Measurements from ENCODE around the gene RBM25. TPM values are rescaled to one million over a fixed set of nuclear protein-coding genes. Genes with fewer than 3 reads are reported as not detected.
"Not testable (repeated sequence)": the region's sequence is repeated elsewhere in the genome, so short reads cannot be mapped to it uniquely, and the experiment has no call there.

RBM25 gene
- 71.1 TPM for polyA plus RNA-seq (2012; ENCODE audit: missing spikeins)

DNA sequence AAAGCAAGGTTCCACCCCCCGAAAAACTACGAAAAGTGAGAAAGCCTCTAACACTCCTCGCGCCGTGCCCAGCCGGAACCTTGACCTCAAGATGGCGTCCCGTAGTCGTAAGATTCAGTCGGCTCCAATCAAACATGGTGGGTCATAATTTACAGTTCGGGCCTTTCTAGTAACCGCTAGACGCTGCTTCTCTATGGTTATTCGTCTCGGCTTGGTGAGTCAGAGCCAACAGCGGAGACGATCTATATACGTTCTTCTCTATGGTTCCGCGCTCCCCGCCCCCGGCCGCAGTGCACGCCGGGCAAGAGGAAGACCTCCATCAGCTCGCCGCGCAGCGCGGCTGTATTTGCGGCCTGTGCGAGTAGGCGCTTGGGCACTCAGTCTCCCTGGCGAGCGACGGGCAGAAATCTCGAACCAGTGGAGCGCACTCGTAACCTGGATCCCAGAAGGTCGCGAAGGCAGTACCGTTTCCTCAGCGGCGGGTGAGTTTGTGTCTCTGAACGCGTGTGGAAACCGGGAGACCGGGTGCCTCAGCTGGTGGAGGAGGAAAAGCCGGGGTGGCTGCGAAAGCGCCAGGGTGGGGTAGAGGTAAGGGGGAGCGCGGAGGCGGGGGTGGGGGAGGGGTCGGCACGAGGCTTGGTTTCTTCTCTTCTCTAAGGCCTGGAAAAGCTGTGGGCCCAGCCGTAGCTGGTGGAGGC lies at the start of gene RBM25:
TSS of gene RBM25 (plus strand) at position 311 of the 698 bp plus-strand sequence. CDS start 13,108 bp downstream, outside the sequence.
- FAIRE-seq: peak; percentile 97
- peak; percentile 84 for DNase-seq (ENCODE audit: insufficient read length)
- peak; percentile 92 for TF ChIP-seq TAF1 (IDR thresholded peaks at IDR 0.05; ENCODE audit: borderline replicate concordance, low read depth, low read length)
- peak; percentile 99 for TF ChIP-seq POLR2A (IDR thresholded peaks at IDR 0.05; ENCODE audit: low read depth, low read length)
- TF ChIP-seq POLR2AphosphoS5 (IDR thresholded peaks at IDR 0.05; ENCODE audit: low read depth, low read length): peak; percentile 98

DNA sequence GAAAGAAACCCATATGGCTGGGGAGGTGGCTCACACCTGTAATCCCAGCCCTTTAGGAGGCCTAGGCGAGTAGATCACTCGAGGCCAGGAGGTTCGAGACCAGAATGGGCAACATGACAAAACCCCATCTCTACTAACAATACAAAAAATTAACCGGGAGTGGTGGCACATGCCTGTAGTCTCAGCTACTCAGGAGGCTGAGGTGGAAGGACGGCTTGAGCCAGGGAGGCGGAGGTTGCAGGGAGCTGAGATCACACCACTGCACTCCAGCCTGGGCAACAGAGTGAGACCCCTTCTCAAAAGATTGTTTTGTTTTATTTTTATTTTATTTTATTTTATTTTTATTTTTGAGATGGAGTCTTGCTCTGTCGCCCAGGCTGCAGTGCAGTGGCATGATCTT lies 47.1 kb upstream of the RBM25 start:
- DNase-seq (ENCODE audit: insufficient read length); FAIRE-seq: not testable (repeated sequence)

DNA sequence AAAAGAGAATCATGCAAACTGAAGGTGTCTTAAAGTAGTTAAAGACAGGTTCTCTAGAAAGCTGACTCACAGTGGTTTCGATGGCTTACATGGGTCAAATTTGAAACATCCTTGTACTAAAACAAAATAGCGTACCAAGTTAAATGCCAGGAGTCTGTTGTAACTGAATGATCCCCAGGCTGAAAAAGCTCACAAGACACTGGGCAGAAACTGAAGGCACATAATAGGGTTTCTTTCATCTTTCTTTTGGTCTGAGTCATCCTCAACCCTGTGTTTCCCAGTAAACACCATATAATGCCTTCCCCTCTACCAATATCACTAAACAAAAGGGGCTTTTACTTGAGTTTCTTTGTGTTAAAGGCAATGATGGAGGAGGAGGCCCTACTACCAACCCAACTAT lies 44.2 kb upstream of the RBM25 start:
- peak; percentile 24 for DNase-seq (ENCODE audit: insufficient read length)
- peak; percentile 86 for FAIRE-seq
- TF ChIP-seq POLR2AphosphoS5 (IDR thresholded peaks at IDR 0.05; ENCODE audit: low read depth, low read length): no peak
- TF ChIP-seq POLR2A (IDR thresholded peaks at IDR 0.05; ENCODE audit: low read depth, low read length): no peak
- no peak for TF ChIP-seq TAF1 (IDR thresholded peaks at IDR 0.05; ENCODE audit: borderline replicate concordance, low read depth, low read length)

DNA sequence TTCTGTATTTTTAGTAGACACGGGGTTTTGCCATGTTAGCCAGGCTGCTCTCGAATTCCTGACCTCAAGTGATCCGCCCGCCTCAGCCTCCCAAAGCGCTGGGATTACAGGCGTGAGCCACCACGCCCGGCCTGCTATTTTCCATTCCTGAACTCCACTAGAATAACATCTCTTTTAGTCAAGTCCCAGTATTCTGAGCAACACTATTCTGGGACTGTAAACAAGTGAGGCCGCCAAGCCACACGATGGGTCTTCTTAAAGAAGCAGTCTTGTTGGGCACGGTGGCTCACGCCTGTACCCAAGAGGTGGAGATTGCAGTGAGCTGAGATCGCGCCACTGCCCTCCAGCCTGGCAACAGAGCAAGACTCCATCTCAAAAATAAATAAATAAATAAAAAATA lies 42.8 kb upstream of the RBM25 start:
- not testable (repeated sequence) for DNase-seq (ENCODE audit: insufficient read length); FAIRE-seq

DNA sequence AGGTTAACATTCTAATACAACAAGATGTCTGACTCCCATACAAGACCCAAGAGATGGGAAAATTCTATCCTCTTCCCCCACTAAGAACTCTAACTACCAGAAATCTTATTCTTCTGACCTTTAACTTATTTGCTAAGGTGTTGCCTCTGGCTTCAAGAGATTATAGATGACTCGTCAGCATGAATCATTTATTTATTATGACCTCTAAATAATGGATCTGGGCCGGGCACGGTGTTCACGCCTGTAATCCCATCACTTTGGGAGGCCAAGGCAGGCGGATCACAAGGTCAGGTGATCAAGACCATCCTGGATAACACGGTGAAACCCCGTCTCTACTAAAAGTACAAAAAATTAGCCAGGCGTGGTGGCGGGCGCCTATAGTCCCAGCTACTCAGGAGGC lies 42.3 kb upstream of the RBM25 start:
- not testable (repeated sequence) for DNase-seq (ENCODE audit: insufficient read length); FAIRE-seq

DNA sequence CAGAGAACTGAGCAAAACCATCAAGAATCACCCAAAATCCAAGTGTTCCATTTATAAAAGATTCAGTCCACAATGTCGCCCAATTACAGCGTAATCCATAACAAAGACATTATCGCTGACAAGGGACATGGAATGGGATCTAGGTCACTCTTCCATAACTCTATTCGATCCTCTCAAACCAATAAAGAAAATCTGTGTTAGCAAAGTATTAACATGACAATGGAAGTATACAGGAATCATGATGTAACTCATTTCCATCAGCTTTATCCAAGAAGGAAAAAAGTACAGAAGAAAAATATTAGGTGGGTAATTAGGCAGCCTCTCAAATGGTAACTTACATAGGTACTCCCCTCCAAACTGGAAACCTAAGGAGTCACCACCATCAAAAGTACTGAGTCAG lies 36.3 kb upstream of the RBM25 start:
- no peak for DNase-seq (ENCODE audit: insufficient read length)
- FAIRE-seq: no peak
- no peak for TF ChIP-seq TAF1 (IDR thresholded peaks at IDR 0.05; ENCODE audit: borderline replicate concordance, low read depth, low read length)
- no peak for TF ChIP-seq POLR2A (IDR thresholded peaks at IDR 0.05; ENCODE audit: low read depth, low read length)
- no peak for TF ChIP-seq POLR2AphosphoS5 (IDR thresholded peaks at IDR 0.05; ENCODE audit: low read depth, low read length)

DNA sequence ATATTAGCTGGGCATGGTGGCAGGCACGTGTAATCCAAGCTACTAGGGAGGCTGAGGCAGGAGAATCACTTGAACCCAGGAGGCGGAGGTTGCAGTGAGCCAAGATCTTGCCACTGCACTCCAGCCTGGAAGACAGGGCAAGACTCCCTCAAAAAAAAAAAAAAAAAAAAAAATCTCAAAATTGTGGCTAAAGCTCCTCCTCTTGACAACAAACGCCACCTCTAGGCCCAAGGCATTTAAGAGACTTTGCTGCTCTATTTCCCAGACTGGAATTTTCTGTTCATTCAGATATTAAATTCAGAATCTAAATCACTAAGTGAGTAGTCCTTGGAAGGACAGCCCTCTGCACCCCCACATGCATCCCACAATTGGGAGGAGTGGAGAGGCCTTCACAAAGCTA lies 32.8 kb upstream of the RBM25 start:
- TF ChIP-seq POLR2A (IDR thresholded peaks at IDR 0.05; ENCODE audit: low read depth, low read length) (no peak), TAF1 (IDR thresholded peaks at IDR 0.05; ENCODE audit: borderline replicate concordance, low read depth, low read length) (no peak), POLR2AphosphoS5 (IDR thresholded peaks at IDR 0.05; ENCODE audit: low read depth, low read length) (no peak)
- DNase-seq (ENCODE audit: insufficient read length) (no peak), FAIRE-seq (no peak)

DNA sequence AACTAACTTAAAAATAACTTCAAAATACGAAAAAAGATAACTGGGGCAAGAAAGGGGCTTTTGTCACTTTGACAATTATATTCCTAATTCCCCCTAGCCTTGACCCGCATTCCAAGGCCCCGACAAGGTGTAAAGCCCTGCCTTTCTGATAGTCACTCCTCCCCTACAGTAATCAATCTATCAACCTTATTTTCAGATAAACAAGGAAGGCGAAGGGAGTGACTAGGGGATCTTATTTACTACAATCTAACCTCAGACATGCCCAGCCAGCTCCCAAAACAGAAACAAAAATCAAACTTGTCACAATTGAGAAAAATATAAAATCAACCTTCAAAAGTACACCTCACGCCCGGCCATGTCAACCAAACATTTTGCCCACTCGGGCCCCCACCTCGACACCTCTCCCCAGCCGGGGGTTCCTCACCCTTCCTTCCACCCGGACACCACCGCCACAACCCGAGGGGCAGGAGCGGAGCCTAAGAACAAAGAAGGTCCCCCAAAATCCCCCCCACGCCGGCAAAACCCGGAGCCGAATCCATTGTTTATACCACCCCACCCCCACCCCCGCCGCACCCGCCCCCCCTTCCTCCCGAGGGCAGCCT lies 32.0 kb upstream of the RBM25 start:
- DNase-seq (ENCODE audit: insufficient read length) (peak; percentile 21), FAIRE-seq (peak; percentile 17)
- TF ChIP-seq POLR2A (IDR thresholded peaks at IDR 0.05; ENCODE audit: low read depth, low read length) (no peak), TAF1 (IDR thresholded peaks at IDR 0.05; ENCODE audit: borderline replicate concordance, low read depth, low read length) (no peak), POLR2AphosphoS5 (IDR thresholded peaks at IDR 0.05; ENCODE audit: low read depth, low read length) (no peak)

DNA sequence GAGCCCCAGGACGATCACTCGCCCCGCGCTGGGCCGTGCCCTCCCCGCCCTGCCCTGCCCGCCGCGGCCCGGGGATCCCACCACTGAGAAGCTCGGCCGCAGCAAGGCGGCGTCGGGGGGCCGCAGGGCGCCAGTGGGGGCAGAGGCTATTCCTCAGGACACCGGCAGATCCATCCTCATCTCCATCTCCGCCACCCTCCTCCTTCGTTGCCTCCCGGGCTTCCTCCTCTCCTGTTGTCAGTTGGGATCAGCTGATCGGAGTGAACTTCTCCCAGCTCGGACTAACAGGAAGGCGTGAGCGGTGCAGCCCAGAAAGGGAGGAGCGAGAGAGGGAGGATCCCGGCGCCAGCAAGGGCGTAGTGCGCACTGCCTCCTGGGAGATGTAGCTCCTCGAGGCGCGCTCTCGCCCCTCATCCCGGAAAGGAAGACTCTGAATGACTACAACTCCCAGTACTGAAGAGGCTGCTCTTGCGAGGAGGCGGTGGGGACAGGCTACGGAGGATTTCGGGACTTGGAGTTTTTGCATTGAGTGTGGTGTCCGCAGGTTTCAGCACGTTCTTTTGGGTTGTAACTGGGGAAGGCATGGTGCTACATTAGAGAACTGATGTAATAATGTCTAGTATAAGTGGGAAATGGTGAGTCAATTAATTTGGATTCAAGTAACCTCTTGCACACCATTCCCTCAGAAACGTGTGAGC lies 31.3 kb upstream of the RBM25 start, which contains the start of gene ZFYVE1:
TSS of gene ZFYVE1 (minus strand) at position 262 of the 698 bp plus-strand sequence. CDS start 2,598 bp downstream, outside the sequence.
- FAIRE-seq (peak; percentile 99), DNase-seq (ENCODE audit: insufficient read length) (peak; percentile 92)
- TF ChIP-seq POLR2A (IDR thresholded peaks at IDR 0.05; ENCODE audit: low read depth, low read length) (peak; percentile 71; the same call in 1 of the 2 replicates), POLR2AphosphoS5 (IDR thresholded peaks at IDR 0.05; ENCODE audit: low read depth, low read length) (peak; percentile 38; the same call in 1 of the 2 replicates), TAF1 (IDR thresholded peaks at IDR 0.05; ENCODE audit: borderline replicate concordance, low read depth, low read length) (no peak)

DNA sequence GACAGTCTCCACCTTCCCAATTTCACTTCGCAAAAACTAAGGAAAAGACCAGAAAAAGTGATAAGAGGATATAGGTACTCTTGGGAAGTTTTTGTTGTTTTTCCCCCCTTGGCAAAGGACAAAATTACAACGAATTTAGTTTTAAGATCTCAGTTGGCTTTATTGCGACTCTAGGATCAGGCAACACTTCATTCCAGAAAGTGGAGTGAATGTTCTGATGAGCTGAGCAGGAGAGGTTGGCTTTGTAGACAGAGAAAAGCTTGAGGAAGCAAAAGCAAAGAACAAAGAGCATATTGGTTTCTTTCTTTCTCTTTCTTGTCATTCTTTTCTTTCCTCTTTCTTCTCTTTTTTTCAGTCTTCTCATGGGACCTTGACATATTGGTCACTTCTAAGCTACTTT lies 30.8 kb upstream of the RBM25 start:
- DNase-seq (ENCODE audit: insufficient read length) (no peak), FAIRE-seq (no peak)
- TF ChIP-seq POLR2A (IDR thresholded peaks at IDR 0.05; ENCODE audit: low read depth, low read length) (no peak), TAF1 (IDR thresholded peaks at IDR 0.05; ENCODE audit: borderline replicate concordance, low read depth, low read length) (no peak), POLR2AphosphoS5 (IDR thresholded peaks at IDR 0.05; ENCODE audit: low read depth, low read length) (no peak)

DNA sequence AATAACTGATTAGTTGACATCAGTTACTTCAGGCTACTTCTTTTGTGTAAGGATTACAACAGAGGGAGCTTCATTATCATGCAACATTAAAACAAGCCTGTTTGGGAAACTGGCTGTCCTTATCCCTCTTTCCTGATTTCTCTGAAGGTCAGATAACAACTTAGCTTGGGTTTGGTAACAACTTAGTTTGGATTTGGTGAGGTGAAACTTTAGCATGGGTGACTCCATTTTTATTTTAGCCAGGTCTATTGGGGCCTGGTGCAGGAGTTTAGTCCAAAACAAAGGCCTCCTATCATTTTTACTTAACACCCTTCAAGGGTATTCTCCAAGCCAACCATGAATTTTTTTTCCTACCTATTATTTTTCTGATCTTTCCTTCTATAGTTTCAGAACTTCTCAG lies 30.4 kb upstream of the RBM25 start:
- FAIRE-seq (no peak), DNase-seq (ENCODE audit: insufficient read length) (no peak)
- TF ChIP-seq POLR2A (IDR thresholded peaks at IDR 0.05; ENCODE audit: low read depth, low read length) (no peak), POLR2AphosphoS5 (IDR thresholded peaks at IDR 0.05; ENCODE audit: low read depth, low read length) (no peak), TAF1 (IDR thresholded peaks at IDR 0.05; ENCODE audit: borderline replicate concordance, low read depth, low read length) (no peak)

DNA sequence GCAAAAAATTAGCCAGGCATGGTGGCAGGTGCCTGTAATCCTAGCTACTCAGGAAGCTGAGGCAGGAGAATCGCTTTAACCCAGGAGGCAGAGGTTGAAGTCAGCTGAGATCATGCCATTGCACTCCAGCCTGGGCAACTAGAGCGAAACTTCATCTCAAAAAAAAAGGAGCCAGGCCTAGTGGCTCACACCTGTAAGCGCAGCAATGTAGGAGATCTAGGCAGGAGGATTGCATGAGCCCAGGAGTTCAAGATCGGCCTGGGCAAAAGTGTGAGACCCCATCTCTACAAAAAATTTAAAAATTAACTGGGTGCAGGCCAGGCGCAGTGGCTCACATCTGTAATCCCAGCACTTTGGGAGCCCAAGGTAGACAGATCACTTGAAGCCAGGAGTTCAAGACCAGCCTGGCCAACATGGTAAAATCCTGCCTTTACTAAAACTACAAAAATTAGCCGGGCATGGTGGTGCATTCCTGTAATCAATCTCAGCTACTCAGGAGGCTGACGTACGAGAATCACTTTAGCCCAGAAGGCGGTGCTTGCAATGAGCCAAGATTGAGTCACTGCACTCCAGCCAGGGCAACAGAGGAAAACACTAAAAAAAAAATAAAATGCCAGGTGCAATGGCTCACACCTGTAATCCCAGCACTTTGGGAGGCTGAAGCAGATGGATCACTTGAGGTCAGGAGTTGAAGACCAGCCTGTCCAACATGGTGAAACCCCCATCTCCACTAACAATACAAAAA lies 21.5 kb upstream of the RBM25 start:
- not testable (repeated sequence) for FAIRE-seq; DNase-seq (ENCODE audit: insufficient read length)

Data from GM12892 (cell line).